Natural killer cell (primary cell): ENCODE data around the gene NIPAL1. TPM values are rescaled to one million over a fixed set of nuclear protein-coding genes. Genes with fewer than 3 reads are reported as not detected.
A peak's percentile ranks its signal among the peaks of the same experiment; 100 is the strongest.

Experiments used
- ATAC-seq, 3 donors: fragments of 150-1000 bp in 2 of 3; fragments of 200-7000 bp in 1 of 3; cut with Tn5 transposase; 1 replicate in 1 of 3; 2 replicates in 2 of 3; pipeline ENCODE4 v1.10.0; 2021; ENCODE audit warnings: mild to moderate bottlenecking in 2 of 3, moderate library complexity in 2 of 3
- DNase-seq, 2 donors: peaks; one replicate each; pipeline versions ENCODE4 v3.0.0 to v3.0.0-alpha.2; 2013 to 2021; ENCODE audit warnings: mixed read lengths in 1 of 2
- H3K27ac ChIP-seq: one replicate; pipeline ENCODE4 v1.5.1; 2013; ENCODE audit warnings: mild to moderate bottlenecking, low read length
- H3K27me3 ChIP-seq: one replicate; pipeline ENCODE4 v1.6.1; 2013; ENCODE audit warnings: low read length; ENCODE audit not compliant: control insufficient read depth, insufficient read depth
- H3K36me3 ChIP-seq: one replicate; pipeline ENCODE4 v1.6.1; 2013; ENCODE audit warnings: low read length; ENCODE audit not compliant: control insufficient read depth, insufficient read depth
- H3K4me1 ChIP-seq: one replicate; pipeline ENCODE4 v1.6.1; 2013; ENCODE audit warnings: low read length; ENCODE audit not compliant: control insufficient read depth, insufficient read depth
- H3K4me3 ChIP-seq: one replicate; pipeline ENCODE4 v1.5.1; 2013; ENCODE audit warnings: low read length
- H3K9me3 ChIP-seq: one replicate; pipeline ENCODE4 v1.6.1; 2013; ENCODE audit warnings: low read length; ENCODE audit not compliant: control insufficient read depth, insufficient read depth
- H3K27ac Mint-ChIP-seq, 2 donors: one replicate each; pipeline ENCODE4 v1.8.0; 2022; ENCODE audit warnings: mild to moderate bottlenecking in 2 of 2, mixed read lengths in 2 of 2, moderate library complexity in 1 of 2
- H3K27me3 Mint-ChIP-seq, 2 donors: one replicate each; pipeline ENCODE4 v1.8.0; 2022; ENCODE audit warnings: low read depth in 2 of 2, mixed read lengths in 2 of 2
- H3K36me3 Mint-ChIP-seq: one replicate; pipeline ENCODE4 v1.8.0; 2022; ENCODE audit warnings: mixed read lengths
- H3K4me1 Mint-ChIP-seq, 2 donors: one replicate each; pipeline ENCODE4 v1.8.0; 2022; ENCODE audit warnings: mixed read lengths in 2 of 2
- H3K4me3 Mint-ChIP-seq: one replicate; pipeline ENCODE4 v1.8.0; 2022; ENCODE audit warnings: mild to moderate bottlenecking, moderate library complexity, mixed read lengths
- H3K9me3 Mint-ChIP-seq, 2 donors: one replicate each; pipeline ENCODE4 v1.8.0; 2022; ENCODE audit warnings: mixed read lengths in 2 of 2
- WGBS: methylation state at CpG from one replicate; pipeline ENCODE4 v1.1.7; 2013; ENCODE audit warnings: missing lambda C conversion rate; ENCODE audit not compliant: insufficient coverage; 5-methylcytosine and 5-hydroxymethylcytosine counted together
- intact Hi-C: fragments of 100-400 bp; cut with micrococcal nuclease; formaldehyde crosslinking; loops from one replicate; pipeline ENCODE4 v1.14.2; 2022
- total RNA-seq, 4 donors: library from RNA; stranded (reverse); fragments of 120-200 nt in 1 of 4; gene quantifications; one replicate each; pipeline versions ENCODE4 v1.2.3 to v1.2.4, GENCODE V29; 2013 to 2022
- TF ChIP-seq, protein P1 (sequence below): fragments of 200-600 bp; IDR thresholded peaks from one replicate; pipeline ENCODE4 v1.8.0; 2022; ENCODE audit warnings: antibody characterized with exemption

NIPAL1 gene
- total RNA-seq, 3 donors from 2014 or later (not counting 1 experiment from before 2014, with no cell fraction given) = 1.4 TPM; not detected in 2

DNA sequence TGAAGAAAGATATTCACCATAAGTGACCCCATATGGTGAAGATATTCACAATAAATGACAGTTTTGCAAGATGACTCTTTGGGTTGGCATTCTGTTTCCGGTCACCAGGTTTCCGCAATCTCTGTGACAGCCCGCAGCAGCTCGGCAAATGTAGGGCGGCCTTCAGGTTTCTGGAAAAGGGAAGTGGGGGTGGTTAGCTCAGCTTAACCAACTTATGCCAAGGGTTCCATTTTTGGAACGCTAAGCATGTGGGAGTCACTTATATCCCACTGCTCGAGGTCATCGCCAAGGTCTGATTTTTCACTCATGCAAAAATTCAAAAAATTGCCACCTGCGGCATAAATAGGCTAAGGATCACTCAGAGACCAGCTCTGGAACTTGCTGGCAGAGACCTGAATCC, 51.0 kb downstream of the NIPAL1 start:
- Mint-ChIP-seq H3K27me3 (no peaks in the 10 kb centered on the region), H3K4me3 (no peak overlapping the region), H3K4me1 (peaks cover 31 to 39% of the 10 kb centered on the region in 2 donors), H3K36me3 (peaks cover 15% of the 10 kb centered on the region), H3K27ac (peak overlapping the region; percentile 11 to 74), H3K9me3 (no peaks in the 10 kb centered on the region)
- H3K4me1 ChIP-seq = peaks cover 4% of the 10 kb centered on the region
- H3K36me3 ChIP-seq = peaks cover 59% of the 10 kb centered on the region
- H3K9me3 ChIP-seq = no peaks in the 10 kb centered on the region
- TF ChIP-seq, protein P1, sequence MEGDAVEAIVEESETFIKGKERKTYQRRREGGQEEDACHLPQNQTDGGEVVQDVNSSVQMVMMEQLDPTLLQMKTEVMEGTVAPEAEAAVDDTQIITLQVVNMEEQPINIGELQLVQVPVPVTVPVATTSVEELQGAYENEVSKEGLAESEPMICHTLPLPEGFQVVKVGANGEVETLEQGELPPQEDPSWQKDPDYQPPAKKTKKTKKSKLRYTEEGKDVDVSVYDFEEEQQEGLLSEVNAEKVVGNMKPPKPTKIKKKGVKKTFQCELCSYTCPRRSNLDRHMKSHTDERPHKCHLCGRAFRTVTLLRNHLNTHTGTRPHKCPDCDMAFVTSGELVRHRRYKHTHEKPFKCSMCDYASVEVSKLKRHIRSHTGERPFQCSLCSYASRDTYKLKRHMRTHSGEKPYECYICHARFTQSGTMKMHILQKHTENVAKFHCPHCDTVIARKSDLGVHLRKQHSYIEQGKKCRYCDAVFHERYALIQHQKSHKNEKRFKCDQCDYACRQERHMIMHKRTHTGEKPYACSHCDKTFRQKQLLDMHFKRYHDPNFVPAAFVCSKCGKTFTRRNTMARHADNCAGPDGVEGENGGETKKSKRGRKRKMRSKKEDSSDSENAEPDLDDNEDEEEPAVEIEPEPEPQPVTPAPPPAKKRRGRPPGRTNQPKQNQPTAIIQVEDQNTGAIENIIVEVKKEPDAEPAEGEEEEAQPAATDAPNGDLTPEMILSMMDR = no peak
- no peak overlapping the region for H3K27ac ChIP-seq
- ATAC-seq (no peak), DNase-seq (no peak)
- H3K27me3 ChIP-seq = no peaks in the 10 kb centered on the region
- intact Hi-C loops = no loop called here
- H3K4me3 ChIP-seq = no peak overlapping the region
- WGBS = 89% methylated on average over 9 of the region's 9 CpGs

DNA sequence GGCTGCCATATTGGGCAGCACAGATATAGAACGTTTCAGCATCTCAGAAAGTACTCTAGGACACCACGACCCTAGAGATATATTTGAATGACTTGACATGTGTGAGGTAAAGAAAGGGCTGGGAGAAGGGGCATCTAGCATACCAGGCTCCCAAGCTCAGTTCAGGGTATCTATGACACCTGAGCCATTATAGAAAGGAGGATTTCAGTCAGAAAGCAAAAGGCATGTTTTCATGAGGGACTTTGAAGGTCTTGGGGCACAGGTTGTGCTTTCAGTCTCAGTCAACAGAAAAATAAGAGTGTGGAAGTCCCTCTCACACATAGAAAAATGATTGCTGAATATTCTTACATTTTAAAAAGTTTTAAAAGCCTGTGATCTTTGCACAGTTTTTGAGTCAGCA, 51.6 kb downstream of the NIPAL1 start:
- H3K9me3 Mint-ChIP-seq = no peaks in the 10 kb centered on the region
- WGBS = 92% methylated on average over 2 of the region's 2 CpGs
- H3K36me3 ChIP-seq = peaks cover 66% of the 10 kb centered on the region
- H3K27me3 ChIP-seq = no peaks in the 10 kb centered on the region
- no peaks in the 10 kb centered on the region for H3K9me3 ChIP-seq
- TF ChIP-seq, protein P1 = no peak
- no peak overlapping the region for H3K4me3 ChIP-seq
- H3K27me3 Mint-ChIP-seq = no peaks in the 10 kb centered on the region
- DNase-seq (no peak), ATAC-seq (no peak)
- no peak overlapping the region for H3K4me3 Mint-ChIP-seq
- intact Hi-C loops = no loop called here
- peaks cover 26 to 34% of the 10 kb centered on the region in 2 donors for H3K4me1 Mint-ChIP-seq
- peaks cover 4% of the 10 kb centered on the region for H3K4me1 ChIP-seq
- peaks cover 15% of the 10 kb centered on the region for H3K36me3 Mint-ChIP-seq
- H3K27ac ChIP-seq = no peak overlapping the region
- peak overlapping the region; percentile 11 to 74 for H3K27ac Mint-ChIP-seq

DNA sequence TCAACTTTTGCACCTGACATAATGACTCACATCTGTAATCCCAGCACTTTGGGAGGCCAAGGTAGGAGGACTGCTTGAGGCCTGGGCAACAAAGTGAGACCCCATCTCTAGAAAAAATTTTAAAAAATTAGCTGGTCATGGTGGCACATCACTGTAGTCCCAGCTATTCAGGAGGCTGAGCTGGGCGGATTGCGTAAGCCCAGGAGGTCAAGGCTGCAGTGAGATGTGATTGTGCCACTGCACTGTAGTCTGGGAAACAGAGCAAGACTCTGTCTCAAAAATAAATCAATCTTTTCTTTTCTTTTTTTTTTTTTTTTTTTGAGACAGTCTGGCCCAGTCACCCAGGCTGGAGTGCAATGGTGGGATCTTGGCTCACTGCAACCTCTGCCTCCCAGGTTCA, 52.5 kb downstream of the NIPAL1 start:
- Histone ChIP-seq H3K36me3 (peaks cover 74% of the 10 kb centered on the region), H3K27me3 (no peaks in the 10 kb centered on the region), H3K27ac (no peak overlapping the region), H3K4me1 (peaks cover under 1% of the 10 kb centered on the region), H3K9me3 (no peaks in the 10 kb centered on the region), H3K4me3 (no peak overlapping the region)
- Mint-ChIP-seq H3K4me3 (no peak overlapping the region), H3K27ac (peak overlapping the region; percentile 74 to 82), H3K4me1 (peaks cover 34 to 43% of the 10 kb centered on the region in 2 donors), H3K27me3 (no peaks in the 10 kb centered on the region), H3K36me3 (peaks cover 17% of the 10 kb centered on the region), H3K9me3 (no peaks in the 10 kb centered on the region)
- intact Hi-C loops = no loop called here
- whole genome bisulfite sequencing = 83% methylated on average over 2 of the region's 2 CpGs
- ATAC-seq (no peak), DNase-seq (no peak)
- TF ChIP-seq, protein P1 = no peak

DNA sequence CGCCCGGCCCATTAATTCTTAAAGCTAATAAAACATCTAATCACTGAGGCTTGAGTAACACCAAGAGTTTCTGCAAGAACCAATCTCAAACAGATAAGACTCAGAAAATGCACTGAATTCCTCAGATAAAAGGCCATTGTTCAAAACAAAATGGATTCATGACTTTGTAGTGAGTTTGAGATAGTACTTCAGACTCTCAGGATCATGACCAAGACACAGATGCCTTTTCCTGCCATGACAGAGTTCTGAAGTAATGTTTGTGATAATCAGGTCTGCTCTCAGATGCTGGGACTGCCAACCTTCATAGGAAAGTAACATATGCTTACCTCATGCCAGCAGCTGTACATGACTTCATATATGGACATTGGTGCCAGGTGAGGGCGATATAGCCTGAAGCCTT, 54.6 kb downstream of the NIPAL1 start:
- no peaks in the 10 kb centered on the region for H3K27me3 ChIP-seq
- no peaks in the 10 kb centered on the region for H3K4me1 ChIP-seq
- H3K9me3 ChIP-seq = no peaks in the 10 kb centered on the region
- TF ChIP-seq, protein P1 = no peak
- H3K36me3 Mint-ChIP-seq = peaks cover 16% of the 10 kb centered on the region
- no peak overlapping the region for H3K4me3 Mint-ChIP-seq
- H3K9me3 Mint-ChIP-seq = no peaks in the 10 kb centered on the region
- peaks cover 32 to 36% of the 10 kb centered on the region in 2 donors for H3K4me1 Mint-ChIP-seq
- no peak for ATAC-seq
- peaks cover 85% of the 10 kb centered on the region for H3K36me3 ChIP-seq
- H3K27me3 Mint-ChIP-seq = no peaks in the 10 kb centered on the region
- H3K4me3 ChIP-seq = no peak overlapping the region
- H3K27ac Mint-ChIP-seq = peak overlapping the region; percentile 42 to 63
- no peak for DNase-seq
- H3K27ac ChIP-seq = no peak overlapping the region
- WGBS = 95% methylated on average over 3 of the region's 3 CpGs
- intact Hi-C loops = no loop called here
